ENCODE results near the gene PAIP1.

- peak in 1 of 2 donors; percentile 50 for TF ChIP-seq POLR2AphosphoS5 (IDR thresholded peaks at IDR 0.05; ENCODE audit: insufficient read depth in 1 of 2, low read depth in 1 of 2)
- no peak for TF ChIP-seq CTCF (IDR thresholded peaks at IDR 0.05)
Observed at GRCh38 chr5:43603344-43604217, 46.7 kb upstream of the PAIP1 start.
